HepG2 (cell line): ENCODE measurements around the gene TFG. TPM values are rescaled to one million over a fixed set of nuclear protein-coding genes. Genes with fewer than 3 reads are reported as not detected.

Source experiments
- ATAC-seq: fragments of 200-7000 bp; cut with Tn5 transposase; 3 replicates; pipeline ENCODE4 v1.9.1; 2020; ENCODE audit warnings: mild to moderate bottlenecking, moderate library complexity
- BruUV-seq: library from RNA; stranded (reverse); fragments of 400-500 nt; replicated peaks from 2 replicates; lab custom pipeline; 2021; lab: Mats Ljungman, UMichigan
- CTCF ChIA-PET: fragments of 300-600 bp; formaldehyde crosslinking; extraction: SDS; loops from one replicate; lab custom pipeline; 2021; ENCODE audit warnings: low total read pairs, inconsistent platforms, low intra/inter-chr PET ratio; lab: Yijun Ruan, JAX
- POLR2A ChIA-PET: fragments of 350-600 bp; sonication (Branson Sonifier 250); formaldehyde crosslinking; loops from one replicate; lab custom pipeline; 2020; ENCODE audit warnings: antibody characterized with exemption, inconsistent platforms; lab: Yijun Ruan, JAX
- DNase-seq: peaks from one replicate; pipeline ENCODE4 v3.0.0-alpha.2; 2015; ENCODE audit warnings: low spot score
- FAIRE-seq: peaks from 3 replicates; lab custom pipeline; 2011; peaks lifted over from hg19 to GRCh38; lab: Jason Lieb, UNC
- H2AFZ ChIP-seq: one replicate; pipeline ENCODE4 v1.6.1; 2011; ENCODE audit warnings: low read length, inconsistent platforms
- H3K27ac ChIP-seq: fragments of 300-600 bp; 3 replicates; pipeline ENCODE4 v1.8.0; 2011; ENCODE audit warnings: mixed run types, mild to moderate bottlenecking, mixed read lengths, low read length, inconsistent platforms; ENCODE audit not compliant: insufficient read depth; ENCODE audit errors: extremely low read length
- H3K27me3 ChIP-seq, 2 experiments: fragments of 200-600 bp in 1 of 2; 2 replicates in 1 of 2; 3 replicates in 1 of 2; pipeline versions ENCODE4 v1.6.0 to v1.8.0; 2011; ENCODE audit warnings: low read length in 2 of 2, mild to moderate bottlenecking in 2 of 2, moderate library complexity in 2 of 2, inconsistent platforms in 1 of 2; ENCODE audit not compliant: insufficient read depth in 2 of 2, control insufficient read depth in 1 of 2
- H3K36me3 ChIP-seq, 2 experiments: fragments of 200-600 bp in 1 of 2; replicated peaks in 1 of 2; 2 replicates in 1 of 2; 3 replicates in 1 of 2; pipeline versions ENCODE4 v1.5.1 to v1.8.0; 2011; ENCODE audit warnings: low read length in 2 of 2, inconsistent platforms in 1 of 2; ENCODE audit not compliant: insufficient read depth in 2 of 2, control insufficient read depth in 1 of 2
- H3K4me1 ChIP-seq: 2 replicates; pipeline ENCODE4 v1.5.1; 2012; ENCODE audit warnings: low read length, inconsistent platforms; ENCODE audit not compliant: insufficient read depth
- H3K4me2 ChIP-seq: 2 replicates; pipeline ENCODE4 v1.6.0; 2011; ENCODE audit warnings: low read depth, low read length, inconsistent platforms
- H3K4me3 ChIP-seq, 3 experiments: fragments of 200-600 bp in 1 of 3; sonication (generic), shearing (Covaris generic) in 1 of 3; replicated peaks in 1 of 3; 2 replicates each; pipeline ENCODE4 v1.5.1; 2011 to 2016; ENCODE audit warnings: low read length in 3 of 3, inconsistent platforms in 2 of 3, low read depth in 2 of 3, mild to moderate bottlenecking in 2 of 3, control low read depth in 1 of 3, mixed read lengths in 1 of 3; ENCODE audit not compliant: insufficient read depth in 1 of 3
- H3K79me2 ChIP-seq: one replicate; pipeline ENCODE4 v1.6.1; 2011; ENCODE audit warnings: low read length, inconsistent platforms; ENCODE audit not compliant: insufficient read depth
- H3K9ac ChIP-seq: 2 replicates; pipeline ENCODE4 v1.6.0; 2011; ENCODE audit warnings: mild to moderate bottlenecking, low read depth, low read length, inconsistent platforms; ENCODE audit not compliant: insufficient read depth
- H3K9me3 ChIP-seq: 2 replicates; pipeline ENCODE4 v1.5.1; 2012; ENCODE audit warnings: mild to moderate bottlenecking, low read length
- H4K20me1 ChIP-seq: 2 replicates; pipeline ENCODE4 v1.6.0; 2011; ENCODE audit warnings: inconsistent platforms, mild to moderate bottlenecking, low read length, moderate library complexity; ENCODE audit not compliant: insufficient read depth
- ARNT2 ChIP-seq: sonication (generic); formaldehyde crosslinking; IDR thresholded peaks from 2 replicates; pipeline ENCODE4 v1.8.0; 2022; ENCODE audit warnings: mild to moderate bottlenecking, low read depth, missing genetic modification reagents, moderate library complexity
- ISX ChIP-seq: sonication (generic); formaldehyde crosslinking; conservative IDR thresholded peaks from 2 replicates; pipeline ENCODE4 v1.5.0; 2020; ENCODE audit warnings: missing genetic modification reagents
- PAWR ChIP-seq: sonication (generic); formaldehyde crosslinking; IDR thresholded peaks from 2 replicates; pipeline ENCODE4 v1.4.0; 2020; ENCODE audit warnings: missing genetic modification reagents, mild to moderate bottlenecking, borderline replicate concordance
- RBM39 ChIP-seq: fragments of 200-400 bp; formaldehyde crosslinking; IDR thresholded peaks from one replicate; pipeline ENCODE4 v1.6.1; 2018; ENCODE audit warnings: antibody characterized with exemption, mild to moderate bottlenecking, low read depth, low read length; ENCODE audit not compliant: poor library complexity, severe bottlenecking
- SALL2 ChIP-seq: sonication (generic); formaldehyde crosslinking; IDR thresholded peaks from 2 replicates; pipeline ENCODE4 v1.8.1; 2023; ENCODE audit warnings: mild to moderate bottlenecking, missing genetic modification reagents, inconsistent platforms
- ZNF678 ChIP-seq: sonication (generic); formaldehyde crosslinking; IDR thresholded peaks from 2 replicates; pipeline ENCODE4 v1.4.0; 2020; ENCODE audit warnings: mild to moderate bottlenecking, missing genetic modification reagents
- ZNF780A ChIP-seq: sonication (generic); formaldehyde crosslinking; IDR thresholded peaks from 2 replicates; pipeline ENCODE4 v1.8.0; 2022; ENCODE audit warnings: mild to moderate bottlenecking, missing genetic modification reagents, moderate library complexity
- ZNF83 ChIP-seq: sonication (generic); formaldehyde crosslinking; IDR thresholded peaks from 2 replicates; pipeline ENCODE4 v1.4.0; 2020; ENCODE audit warnings: missing genetic modification reagents, mild to moderate bottlenecking, borderline replicate concordance
- ZZZ3 ChIP-seq: sonication (generic); formaldehyde crosslinking; IDR thresholded peaks from 2 replicates; pipeline ENCODE4 v1.4.0; 2020; ENCODE audit warnings: missing genetic modification reagents, mild to moderate bottlenecking, borderline replicate concordance
- WGBS: methylation state at CpG from one replicate; pipeline ENCODE4 v1.1.6; 2017; ENCODE audit warnings: low lambda C conversion rate; 5-methylcytosine and 5-hydroxymethylcytosine counted together
- in situ Hi-C: cut with HindIII; loops from 2 replicates; pipeline ENCODE4 v1.10.0; 2017; ENCODE audit warnings: low pct_unique_long_range_greater_than_20kb; ENCODE audit not compliant: extremely low pct_ligation_motif_present
- intact Hi-C: fragments of 100-400 bp; cut with micrococcal nuclease; formaldehyde crosslinking; loops from one replicate; pipeline ENCODE4 v1.10.0; 2022; ENCODE audit not compliant: unreplicated experiment
- polyA plus RNA-seq, 8 experiments: library from polyadenylated mRNA; depleted of rRNA in 3 of 8; stranded (reverse) in 7 of 8; unstranded in 1 of 8; fragments of >200 nt; fragmentation: Illumina TruSeq in 4 of 8; extraction: Trizol in 4 of 8; gene quantifications; 2 replicates each; pipeline versions ENCODE4 v1.2.1 to v1.2.3, GENCODE V29; 2011 to 2016; ENCODE audit warnings: low read depth in 4 of 8, missing spikeins in 1 of 8, mixed read lengths in 1 of 8; ENCODE audit not compliant: insufficient read depth in 1 of 8
- total RNA-seq, 5 experiments: library from RNA; depleted of rRNA; stranded (reverse); fragments of >200 nt; fragmentation: Illumina TruSeq; extraction: Trizol; gene quantifications; 2 replicates each; pipeline ENCODE4 v1.2.3, GENCODE V29; 2016; ENCODE audit warnings: low read depth in 1 of 5
- TF ChIP-seq, protein P1 (sequence below): sonication (generic); formaldehyde crosslinking; IDR thresholded peaks from 2 replicates; pipeline ENCODE4 v1.4.0; 2020; ENCODE audit warnings: missing genetic modification reagents
- TF ChIP-seq, protein P2 (sequence below): sonication (generic); formaldehyde crosslinking; IDR thresholded peaks from 2 replicates; pipeline ENCODE4 v1.4.0; 2020; ENCODE audit warnings: mild to moderate bottlenecking, missing genetic modification reagents
- TF ChIP-seq, protein P3 (sequence below): sonication (generic); formaldehyde crosslinking; IDR thresholded peaks from 2 replicates; pipeline ENCODE4 v1.8.0; 2022; ENCODE audit warnings: mild to moderate bottlenecking, missing genetic modification reagents
- TF ChIP-seq, protein P4 (sequence below): sonication (generic); formaldehyde crosslinking; IDR thresholded peaks from 2 replicates; pipeline ENCODE4 v1.4.0; 2020; ENCODE audit warnings: mild to moderate bottlenecking, missing genetic modification reagents

The TFG gene
- total and polyA plus RNA-seq, 2 of the 13 experiments (the other 11 are each of a cell fraction or from before 2014, with no cell fraction given), result 53.6 to 71.7 TPM

DNA sequence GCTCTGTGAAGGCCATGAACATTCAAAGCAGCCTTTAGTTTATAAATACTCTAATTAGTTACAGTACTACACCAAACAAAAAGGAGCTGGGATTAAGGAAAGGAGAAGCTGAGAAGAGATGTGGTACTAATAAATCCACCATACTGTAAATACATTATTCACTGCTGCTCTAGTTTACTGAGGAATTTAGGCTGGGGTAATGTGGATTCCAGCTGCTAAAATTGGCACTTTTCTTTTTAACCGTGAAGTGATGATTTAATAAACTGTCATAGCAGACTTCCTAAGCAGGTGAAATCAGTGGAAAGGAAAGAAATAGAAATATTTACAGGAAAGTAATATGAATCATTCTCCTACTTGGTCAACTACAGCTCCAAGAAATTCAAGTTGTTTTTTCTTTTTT, 88.7 kb downstream of the TFG start:
- Histone ChIP-seq H3K9me3 (no peaks in the 10 kb centered on the region), H3K4me2 (no peak overlapping the region), H3K79me2 (no peaks in the 10 kb centered on the region), H3K36me3 (no peaks in the 10 kb centered on the region), H3K9ac (no peak overlapping the region), H3K27me3 (no peaks in the 10 kb centered on the region), H3K4me1 (no peaks in the 10 kb centered on the region), H4K20me1 (no peaks in the 10 kb centered on the region), H3K4me3 (no peak overlapping the region), H3K27ac (no peak overlapping the region), H2AFZ (no peak overlapping the region)
- no TSS peak for BruUV-seq
- ChIA-PET POLR2A (no interaction called here), CTCF (no interaction called here)
- in situ Hi-C loops, result no loop called here
- FAIRE-seq (no peak), ATAC-seq (no peak), DNase-seq (no peak)
- WGBS, result 38% methylated on average over 1 of the region's 1 CpG
- intact Hi-C loops, result no loop called here
- TF ChIP-seq, protein P1, sequence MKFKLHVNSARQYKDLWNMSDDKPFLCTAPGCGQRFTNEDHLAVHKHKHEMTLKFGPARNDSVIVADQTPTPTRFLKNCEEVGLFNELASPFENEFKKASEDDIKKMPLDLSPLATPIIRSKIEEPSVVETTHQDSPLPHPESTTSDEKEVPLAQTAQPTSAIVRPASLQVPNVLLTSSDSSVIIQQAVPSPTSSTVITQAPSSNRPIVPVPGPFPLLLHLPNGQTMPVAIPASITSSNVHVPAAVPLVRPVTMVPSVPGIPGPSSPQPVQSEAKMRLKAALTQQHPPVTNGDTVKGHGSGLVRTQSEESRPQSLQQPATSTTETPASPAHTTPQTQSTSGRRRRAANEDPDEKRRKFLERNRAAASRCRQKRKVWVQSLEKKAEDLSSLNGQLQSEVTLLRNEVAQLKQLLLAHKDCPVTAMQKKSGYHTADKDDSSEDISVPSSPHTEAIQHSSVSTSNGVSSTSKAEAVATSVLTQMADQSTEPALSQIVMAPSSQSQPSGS, result no peak
- TF ChIP-seq ARNT2 (CRISPR knock-in tag), result no peak
- no peak for TF ChIP-seq ISX (CRISPR knock-in tag)
- TF ChIP-seq RBM39, result no peak
- TF ChIP-seq, protein P2, sequence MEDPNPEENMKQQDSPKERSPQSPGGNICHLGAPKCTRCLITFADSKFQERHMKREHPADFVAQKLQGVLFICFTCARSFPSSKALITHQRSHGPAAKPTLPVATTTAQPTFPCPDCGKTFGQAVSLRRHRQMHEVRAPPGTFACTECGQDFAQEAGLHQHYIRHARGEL, result no peak
- TF ChIP-seq SALL2 (CRISPR knock-in tag), result no peak
- no peak for TF ChIP-seq PAWR
- TF ChIP-seq, protein P3, sequence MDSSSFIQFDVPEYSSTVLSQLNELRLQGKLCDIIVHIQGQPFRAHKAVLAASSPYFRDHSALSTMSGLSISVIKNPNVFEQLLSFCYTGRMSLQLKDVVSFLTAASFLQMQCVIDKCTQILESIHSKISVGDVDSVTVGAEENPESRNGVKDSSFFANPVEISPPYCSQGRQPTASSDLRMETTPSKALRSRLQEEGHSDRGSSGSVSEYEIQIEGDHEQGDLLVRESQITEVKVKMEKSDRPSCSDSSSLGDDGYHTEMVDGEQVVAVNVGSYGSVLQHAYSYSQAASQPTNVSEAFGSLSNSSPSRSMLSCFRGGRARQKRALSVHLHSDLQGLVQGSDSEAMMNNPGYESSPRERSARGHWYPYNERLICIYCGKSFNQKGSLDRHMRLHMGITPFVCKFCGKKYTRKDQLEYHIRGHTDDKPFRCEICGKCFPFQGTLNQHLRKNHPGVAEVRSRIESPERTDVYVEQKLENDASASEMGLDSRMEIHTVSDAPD (CRISPR knock-in tag), result no peak
- TF ChIP-seq, protein P4, sequence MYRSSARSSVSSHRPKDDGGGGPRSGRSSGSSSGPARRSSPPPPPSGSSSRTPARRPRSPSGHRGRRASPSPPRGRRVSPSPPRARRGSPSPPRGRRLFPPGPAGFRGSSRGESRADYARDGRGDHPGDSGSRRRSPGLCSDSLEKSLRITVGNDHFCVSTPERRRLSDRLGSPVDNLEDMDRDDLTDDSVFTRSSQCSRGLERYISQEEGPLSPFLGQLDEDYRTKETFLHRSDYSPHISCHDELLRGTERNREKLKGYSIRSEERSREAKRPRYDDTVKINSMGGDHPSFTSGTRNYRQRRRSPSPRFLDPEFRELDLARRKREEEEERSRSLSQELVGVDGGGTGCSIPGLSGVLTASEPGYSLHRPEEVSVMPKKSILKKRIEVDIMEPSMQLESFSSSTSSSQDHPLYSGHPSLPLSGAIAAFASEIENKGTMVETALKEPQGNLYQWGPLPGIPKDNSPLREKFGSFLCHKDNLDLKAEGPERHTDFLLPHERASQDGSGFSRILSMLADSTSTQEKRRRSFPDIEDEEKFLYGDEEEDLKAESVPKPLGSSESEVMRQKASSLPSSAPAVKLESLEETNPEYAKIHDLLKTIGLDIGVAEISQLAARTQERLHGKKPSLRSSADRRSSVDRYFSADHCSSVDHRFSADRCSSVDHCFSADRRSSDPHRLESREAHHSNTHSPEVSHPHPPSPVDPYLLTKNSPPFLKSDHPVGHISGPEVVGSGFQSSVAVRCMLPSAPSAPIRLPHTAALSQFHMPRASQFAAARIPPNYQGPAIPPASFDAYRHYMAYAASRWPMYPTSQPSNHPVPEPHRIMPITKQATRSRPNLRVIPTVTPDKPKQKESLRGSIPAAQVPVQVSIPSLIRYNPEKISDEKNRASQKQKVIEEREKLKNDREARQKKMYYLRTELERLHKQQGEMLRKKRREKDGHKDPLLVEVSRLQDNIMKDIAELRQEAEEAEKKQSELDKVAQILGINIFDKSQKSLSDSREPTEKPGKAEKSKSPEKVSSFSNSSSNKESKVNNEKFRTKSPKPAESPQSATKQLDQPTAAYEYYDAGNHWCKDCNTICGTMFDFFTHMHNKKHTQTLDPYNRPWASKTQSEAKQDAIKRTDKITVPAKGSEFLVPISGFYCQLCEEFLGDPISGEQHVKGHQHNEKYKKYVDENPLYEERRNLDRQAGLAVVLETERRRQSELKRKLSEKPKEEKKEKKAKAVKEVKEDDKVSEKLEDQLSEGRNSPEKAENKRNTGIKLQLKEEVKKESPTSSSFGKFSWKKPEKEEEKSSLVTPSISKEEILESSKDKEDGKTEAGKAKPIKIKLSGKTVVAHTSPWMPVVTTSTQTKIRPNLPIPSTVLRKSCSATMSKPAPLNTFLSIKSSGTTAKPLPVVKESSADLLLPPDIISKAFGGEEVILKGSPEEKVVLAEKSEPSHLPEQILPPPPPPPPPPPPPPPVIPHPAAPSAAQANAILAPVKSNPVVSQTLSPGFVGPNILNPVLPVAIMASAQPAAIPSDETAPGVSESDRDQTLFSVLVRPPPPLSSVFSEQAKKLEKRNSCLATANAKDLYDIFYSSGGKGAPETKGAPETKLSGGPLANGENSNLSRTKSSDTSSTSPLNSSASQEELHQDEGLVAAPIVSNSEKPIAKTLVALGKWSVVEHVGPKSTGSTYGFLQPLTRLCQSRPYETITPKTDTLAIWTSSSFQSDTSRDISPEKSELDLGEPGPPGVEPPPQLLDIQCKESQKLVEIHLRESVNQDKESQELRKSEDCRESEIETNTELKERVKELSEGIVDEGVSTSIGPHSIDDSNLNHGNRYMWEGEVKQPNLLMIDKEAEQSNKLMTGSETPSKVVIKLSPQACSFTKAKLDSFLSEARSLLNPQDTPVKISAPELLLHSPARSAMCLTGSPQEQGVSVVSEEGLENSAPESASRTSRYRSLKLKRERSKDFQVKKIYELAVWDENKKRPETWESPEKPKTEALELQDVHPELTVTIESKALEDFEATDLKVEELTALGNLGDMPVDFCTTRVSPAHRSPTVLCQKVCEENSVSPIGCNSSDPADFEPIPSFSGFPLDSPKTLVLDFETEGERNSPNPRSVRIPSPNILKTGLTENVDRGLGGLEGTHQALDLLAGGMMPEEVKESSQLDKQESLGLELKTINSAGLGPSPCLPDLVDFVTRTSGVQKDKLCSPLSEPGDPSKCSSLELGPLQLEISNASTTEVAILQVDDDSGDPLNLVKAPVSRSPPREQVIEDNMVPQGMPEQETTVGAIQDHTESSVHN (CRISPR knock-in tag), result no peak
- TF ChIP-seq ZNF83 (CRISPR knock-in tag), result no peak
- TF ChIP-seq ZNF780A, result no peak
- no peak for TF ChIP-seq ZZZ3 (CRISPR knock-in tag)
- TF ChIP-seq ZNF678 (CRISPR knock-in tag), result no peak
